Ishikawa (cell line): Measurements from ENCODE around the gene CEP85L.

Experiments used
- CEBPB ChIP-seq: IDR thresholded peaks from 2 replicates; pipeline ENCODE4 v1.6.1; 2012
- CREB1 ChIP-seq: IDR thresholded peaks from 2 replicates; pipeline ENCODE4 v1.6.1; 2012; ENCODE audit warnings: low read depth
- EGR1 ChIP-seq: IDR thresholded peaks from 2 replicates; pipeline ENCODE4 v1.6.1; 2012
- EP300 ChIP-seq: IDR thresholded peaks from 2 replicates; pipeline ENCODE4 v1.6.1; 2012; ENCODE audit warnings: borderline replicate concordance
- FOXM1 ChIP-seq: IDR thresholded peaks from 2 replicates; pipeline ENCODE4 v1.6.1; 2012; ENCODE audit warnings: low read depth, borderline replicate concordance
- RAD21 ChIP-seq: IDR thresholded peaks from 2 replicates; pipeline ENCODE4 v1.6.1; 2012; ENCODE audit warnings: low read depth
- REST ChIP-seq: IDR thresholded peaks from 2 replicates; pipeline ENCODE4 v1.6.1; 2012; ENCODE audit warnings: low read depth, mild to moderate bottlenecking
- TAF1 ChIP-seq: IDR thresholded peaks from 2 replicates; pipeline ENCODE4 v1.6.1; 2012; ENCODE audit warnings: low read depth, mild to moderate bottlenecking
- TCF12 ChIP-seq: IDR thresholded peaks from 2 replicates; pipeline ENCODE4 v1.6.1; 2012; ENCODE audit warnings: low read depth
- TEAD4 ChIP-seq: IDR thresholded peaks from 2 replicates; pipeline ENCODE4 v1.6.1; 2012
- ZBTB7A ChIP-seq: IDR thresholded peaks from 2 replicates; pipeline ENCODE4 v1.6.1; 2012; ENCODE audit warnings: low read depth
- TF ChIP-seq, protein P1 (sequence below): IDR thresholded peaks from 2 replicates; pipeline ENCODE4 v1.6.1; 2012
- TF ChIP-seq, protein P2 (sequence below): IDR thresholded peaks from 2 replicates; pipeline ENCODE4 v1.6.1; 2012

DNA sequence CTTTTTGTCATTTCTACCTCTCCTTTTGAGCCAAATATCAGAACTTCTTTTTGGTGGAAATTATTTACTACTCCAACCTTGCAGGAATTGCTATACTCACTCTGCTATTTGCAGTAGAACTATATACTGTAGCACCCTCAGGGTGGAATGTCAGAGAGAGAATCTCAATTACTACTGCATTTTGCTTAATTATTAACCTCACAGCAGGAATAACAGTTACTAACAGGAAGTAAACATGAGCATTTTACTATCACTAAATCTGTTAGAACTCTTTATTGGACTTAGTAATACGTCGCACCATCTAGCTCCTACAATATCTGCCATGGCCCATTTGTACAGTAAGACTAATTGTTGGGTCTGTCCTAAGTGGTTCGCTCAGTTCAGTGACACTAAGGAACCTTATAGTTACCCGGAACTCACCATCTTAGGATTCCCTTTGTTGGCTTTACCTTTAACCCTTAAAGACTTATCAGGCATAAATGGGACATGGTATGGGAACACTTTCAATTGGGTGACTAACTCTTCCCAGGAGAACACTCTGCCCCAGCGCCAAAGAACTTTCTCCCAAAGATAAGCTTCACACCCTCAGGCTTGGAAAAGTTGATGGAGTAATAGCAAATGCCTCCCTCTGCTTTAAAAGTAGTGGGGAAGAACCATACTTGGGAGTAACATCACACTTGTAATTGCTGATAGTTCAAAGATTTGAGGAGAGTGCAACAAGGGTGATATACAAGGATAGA, 64.5 kb downstream of the CEP85L start:
- no peak for TF ChIP-seq EP300
- TF ChIP-seq CREB1: no peak
- TF ChIP-seq, protein P1, sequence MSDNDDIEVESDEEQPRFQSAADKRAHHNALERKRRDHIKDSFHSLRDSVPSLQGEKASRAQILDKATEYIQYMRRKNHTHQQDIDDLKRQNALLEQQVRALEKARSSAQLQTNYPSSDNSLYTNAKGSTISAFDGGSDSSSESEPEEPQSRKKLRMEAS: no peak
- no peak for TF ChIP-seq RAD21
- no peak for TF ChIP-seq TEAD4
- TF ChIP-seq CEBPB: no peak
- TF ChIP-seq TAF1: no peak
- no peak for TF ChIP-seq EGR1
- TF ChIP-seq ZBTB7A: no peak
- TF ChIP-seq FOXM1: no peak
- TF ChIP-seq, protein P2, sequence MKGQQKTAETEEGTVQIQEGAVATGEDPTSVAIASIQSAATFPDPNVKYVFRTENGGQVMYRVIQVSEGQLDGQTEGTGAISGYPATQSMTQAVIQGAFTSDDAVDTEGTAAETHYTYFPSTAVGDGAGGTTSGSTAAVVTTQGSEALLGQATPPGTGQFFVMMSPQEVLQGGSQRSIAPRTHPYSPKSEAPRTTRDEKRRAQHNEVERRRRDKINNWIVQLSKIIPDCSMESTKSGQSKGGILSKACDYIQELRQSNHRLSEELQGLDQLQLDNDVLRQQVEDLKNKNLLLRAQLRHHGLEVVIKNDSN: no peak
- no peak for TF ChIP-seq TCF12
- no peak for TF ChIP-seq REST
